Nucleus accumbens (tissue), 56 donors: ENCODE results near the gene GOLGB1.
"Not testable (repeated sequence)": the region's sequence is repeated elsewhere in the genome, so short reads cannot be mapped to it uniquely, and the experiment has no call there.

Experiments used
- DNase-seq, 56 donors: peaks; one replicate each; lab custom pipeline; 2025; lab: John Stamatoyannopoulos, UW

Gene GOLGB1

GRCh38 chr3:121690777-121691405, 58.6 kb downstream of the GOLGB1 start:
- no peak for DNase-seq

- not testable (repeated sequence) for DNase-seq
Observed at GRCh38 chr3:121688747-121689146, 60.8 kb downstream of the GOLGB1 start.

- DNase-seq = no peak
Observed at GRCh38 chr3:121681792-121682191, 67.7 kb downstream of the GOLGB1 start.

GRCh38 chr3:121677141-121677540, 72.4 kb downstream of the GOLGB1 start:
- no peak for DNase-seq

DNA sequence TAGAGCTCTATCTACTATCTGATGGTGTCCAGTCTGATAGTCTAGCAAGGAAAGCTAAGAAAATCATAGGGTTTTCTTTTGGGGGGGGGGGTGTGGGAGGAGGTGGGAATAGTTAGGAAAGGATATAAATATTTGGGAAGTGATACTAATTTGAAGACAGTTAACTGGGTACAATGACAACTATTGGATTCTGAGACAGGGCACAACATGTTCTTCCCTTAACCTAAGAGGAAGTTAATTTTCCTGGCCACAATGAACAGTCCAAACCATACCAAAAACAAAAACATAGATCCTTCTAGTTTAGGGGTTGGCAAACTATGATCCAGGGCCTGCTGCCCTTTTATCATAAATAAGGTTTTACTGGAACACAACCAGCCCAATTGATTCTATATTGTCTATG, 78.9 kb downstream of the GOLGB1 start:
- DNase-seq = no peak

GRCh38 chr3:121667333-121667732, 82.2 kb downstream of the GOLGB1 start:
- DNase-seq = no peak

DNA sequence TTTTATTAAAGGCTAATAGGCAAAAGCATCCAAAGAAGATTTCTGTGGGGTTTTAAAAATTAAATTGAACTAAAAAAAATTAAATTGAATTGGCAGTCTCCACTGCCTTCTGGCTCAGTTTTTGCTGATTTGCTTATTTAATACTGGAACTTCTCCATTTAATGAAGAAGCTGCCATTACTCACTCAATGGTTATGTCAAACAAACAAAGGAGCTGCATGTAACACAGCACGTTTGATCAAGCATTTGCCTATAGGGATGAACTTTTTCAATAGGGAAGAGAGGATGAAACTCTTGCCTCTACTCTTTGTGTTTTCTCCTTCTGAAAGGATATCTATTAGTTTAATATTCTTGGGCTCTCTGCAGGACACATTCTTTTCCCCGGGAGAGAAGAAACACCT, 84.1 kb downstream of the GOLGB1 start:
- DNase-seq = no peak

- no peak for DNase-seq
Observed at GRCh38 chr3:121663171-121663847, 86.2 kb downstream of the GOLGB1 start.

- DNase-seq = no peak
Observed at GRCh38 chr3:121662742-121663141, 86.8 kb downstream of the GOLGB1 start.

DNA sequence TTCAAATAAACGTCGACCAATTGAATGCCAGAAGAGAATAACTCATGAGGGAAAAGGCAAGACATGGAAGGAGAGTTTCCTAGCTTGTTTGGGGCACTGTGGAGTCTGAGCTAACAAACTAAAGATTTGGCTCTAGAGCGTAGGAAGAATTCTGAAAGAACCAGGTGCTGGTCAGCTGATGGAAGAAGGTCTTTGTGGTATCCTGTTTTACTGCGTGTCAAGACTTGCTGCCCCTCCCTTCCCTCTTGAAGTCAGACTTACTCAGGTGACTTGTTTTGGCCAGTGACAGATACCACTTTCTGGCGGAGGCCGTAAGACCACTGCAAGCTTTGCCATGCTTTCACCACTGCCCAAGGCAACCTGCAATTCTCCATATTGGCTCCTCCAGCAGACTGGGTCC, 88.2 kb downstream of the GOLGB1 start:
- DNase-seq = no peak

GRCh38 chr3:121660356-121661171, 89.0 kb downstream of the GOLGB1 start, which contains the start of gene HCLS1:
TSS of gene HCLS1 (minus strand) at chr3:121660903. CDS start at chr3:121658347, 2,556 bp downstream.
- DNase-seq = peak in 14 of 56 donors; percentile 2 to 29 (median 15)

DNA sequence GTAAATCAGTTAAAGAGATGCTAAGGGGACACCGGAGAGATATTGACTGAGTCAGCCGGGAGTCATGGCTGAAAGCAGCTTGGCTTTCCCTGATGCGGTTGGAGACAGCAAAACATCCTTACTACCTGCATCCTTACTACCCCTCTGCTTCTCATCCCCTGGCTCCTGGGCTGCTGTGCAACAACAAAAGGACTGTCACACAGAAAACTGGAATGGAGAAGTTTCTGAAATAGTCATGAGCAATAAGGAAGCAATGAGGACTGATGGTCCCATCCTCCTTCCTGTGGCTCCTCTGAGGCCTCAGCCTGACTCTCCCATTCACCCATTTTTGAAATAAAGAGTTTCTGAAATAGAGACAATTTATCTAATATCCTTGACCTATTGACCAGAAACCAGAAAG, 90.0 kb downstream of the GOLGB1 start:
- DNase-seq = no peak

DNA sequence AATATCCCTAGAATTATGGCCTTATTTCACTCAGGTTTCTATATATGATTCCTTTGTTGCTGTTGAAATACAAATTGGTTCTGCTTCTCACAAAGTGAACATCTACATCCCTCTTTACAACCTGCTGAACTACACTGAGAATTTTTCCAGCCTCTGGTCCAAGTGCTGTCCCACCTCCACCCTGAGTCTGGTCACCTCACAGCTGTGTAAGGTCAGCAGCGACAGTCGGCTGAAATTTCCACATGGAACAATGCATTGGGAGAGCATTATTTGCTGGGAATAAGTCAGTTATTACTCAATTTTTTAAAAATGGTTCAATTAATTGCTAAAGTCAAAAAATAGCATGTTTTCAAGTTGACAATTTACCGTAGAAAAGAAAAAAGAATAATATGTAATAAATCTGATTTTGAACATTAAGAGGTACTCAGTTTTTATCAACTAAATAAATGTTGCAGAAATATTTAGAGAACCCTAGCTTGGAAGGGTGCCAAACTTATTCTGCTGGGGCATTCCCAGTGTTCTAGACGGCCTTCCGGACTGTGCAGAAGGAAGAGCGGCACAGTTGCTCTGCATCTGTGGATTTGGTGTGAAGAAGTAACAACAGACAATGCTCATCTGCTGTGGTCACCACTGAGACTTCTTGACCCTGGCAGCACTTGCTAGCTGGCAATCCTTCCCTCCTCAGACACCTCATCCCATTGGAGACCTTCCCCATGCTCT, 90.7 kb downstream of the GOLGB1 start:
- no peak for DNase-seq

- DNase-seq = no peak
Observed at GRCh38 chr3:121654493-121655385, 94.8 kb downstream of the GOLGB1 start.

- no peak for DNase-seq
Observed at GRCh38 chr3:121651684-121652083, 97.9 kb downstream of the GOLGB1 start.

DNA sequence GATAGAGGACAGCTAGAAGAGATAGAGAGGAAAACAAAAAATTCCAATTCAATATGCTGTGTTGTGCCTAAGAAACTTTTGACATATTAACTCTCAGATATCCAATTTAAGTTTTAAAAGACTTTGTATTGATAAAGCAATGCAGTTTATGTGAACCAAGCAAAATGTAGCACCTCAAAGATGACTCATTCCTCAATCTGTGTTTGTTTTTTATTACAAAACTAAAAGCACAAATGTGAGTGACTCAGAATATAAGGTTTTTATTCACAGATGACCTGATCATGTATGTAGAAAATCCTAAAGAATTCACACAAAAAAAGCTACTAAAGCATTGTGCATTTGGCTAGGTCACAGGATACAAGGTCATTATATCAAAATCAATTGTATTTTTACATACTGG, 99.9 kb downstream of the GOLGB1 start:
- no peak for DNase-seq

DNA sequence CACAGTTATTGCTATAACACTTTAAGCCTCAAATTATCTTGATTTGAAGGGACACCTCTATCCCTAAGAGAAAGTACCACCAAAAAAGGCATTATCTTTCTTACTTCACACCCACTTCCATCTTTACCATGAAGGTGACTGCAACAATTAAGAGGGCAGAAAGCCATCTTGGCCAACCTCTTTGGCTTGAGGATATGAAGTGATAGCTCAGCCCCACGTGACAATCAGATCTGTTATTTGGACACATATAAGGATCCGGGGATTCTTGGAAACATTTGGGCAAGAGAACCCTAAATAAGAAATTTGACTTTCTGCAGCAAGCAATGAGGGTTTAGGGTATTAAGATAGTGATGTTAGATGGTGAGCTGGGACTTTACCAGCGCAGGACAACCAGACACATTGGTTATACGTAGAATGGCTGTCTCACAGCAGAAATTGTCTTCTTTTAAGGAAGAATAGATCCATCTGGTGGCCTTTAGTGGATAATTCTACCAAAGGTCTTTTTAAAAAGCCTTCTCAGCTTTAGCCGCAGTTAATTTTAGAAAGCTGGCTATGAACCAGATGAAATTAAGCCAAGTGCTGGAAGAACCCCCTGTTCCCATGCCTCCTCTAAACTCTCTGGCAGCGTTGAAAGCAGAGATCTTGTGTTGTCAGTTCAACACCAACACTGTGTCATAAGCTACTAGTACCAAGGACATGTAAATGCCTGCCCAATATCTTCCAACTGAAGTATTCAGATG, 101.2 kb downstream of the GOLGB1 start:
- peak in 2 of 56 donors; percentile 1 to 5 for DNase-seq

GRCh38 chr3:121645054-121645453, 104.5 kb downstream of the GOLGB1 start:
- no peak for DNase-seq
